ENCODE measurements around the gene EFNA1. TPM values are rescaled to one million over a fixed set of nuclear protein-coding genes. Genes with fewer than 3 reads are reported as not detected.
A peak's percentile ranks its signal among the peaks of the same experiment; 100 is the strongest.

EFNA1 gene
- total and polyA plus RNA-seq, 2 of the 13 experiments (the other 11 are each of a cell fraction or from before 2014, with no cell fraction given): 81.8 to 874 TPM

DNA sequence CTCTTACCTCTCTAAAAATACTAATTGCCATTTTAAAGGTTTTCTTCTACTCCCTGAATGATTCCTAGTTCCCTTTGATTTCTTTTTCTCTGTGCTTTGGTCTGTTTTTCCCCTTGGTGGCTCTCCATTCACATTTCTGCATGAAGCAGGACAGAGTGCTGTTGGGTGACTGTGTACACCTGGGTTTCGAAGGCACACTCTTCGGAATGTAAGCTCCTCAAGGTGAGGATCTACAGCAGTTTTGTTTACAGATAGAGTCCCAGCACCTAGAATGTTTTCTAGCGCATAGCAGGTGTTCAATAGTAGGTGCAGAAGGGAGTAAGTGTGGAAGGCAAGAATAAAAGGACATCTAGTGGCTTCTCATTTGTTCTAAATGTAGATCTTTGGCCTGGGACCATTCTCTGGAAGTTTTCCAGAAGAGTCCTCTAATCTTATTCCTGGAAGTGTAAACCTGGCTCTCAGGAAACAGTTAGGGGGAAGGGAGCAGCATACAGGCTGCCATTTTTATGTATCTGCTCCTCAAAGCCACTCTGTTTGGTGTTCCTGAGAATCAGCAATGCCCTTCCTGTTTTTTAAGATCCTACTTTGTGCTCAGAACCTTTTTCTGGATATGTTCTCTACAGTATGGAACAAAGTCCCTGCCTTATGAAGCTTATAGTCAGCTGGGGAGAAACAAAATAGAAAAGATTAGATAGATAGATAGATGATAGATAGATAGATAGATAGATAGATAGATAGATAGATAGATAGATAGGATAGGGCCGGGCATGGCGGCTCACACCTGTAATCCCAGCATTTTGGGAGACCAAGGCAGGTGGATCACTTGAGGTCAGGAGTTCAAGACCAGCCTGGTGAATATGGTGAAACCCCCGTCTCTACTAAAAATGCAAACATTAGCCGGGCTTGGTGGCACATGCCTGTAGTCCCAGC lies 22.8 kb upstream of the EFNA1 start:
- Histone ChIP-seq H3K4me3 (replicated peaks in 1 of 3; ENCODE audit: insufficient read depth in 1 of 3, low read depth in 2 of 3, low read length in 3 of 3) (no peak overlapping the region), H4K20me1 (ENCODE audit: insufficient read depth, low read length) (no peaks in the 10 kb centered on the region), H3K27me3 (ENCODE audit: control insufficient read depth in 1 of 2, insufficient read depth in 2 of 2, low read length in 2 of 2) (no peaks in the 10 kb centered on the region), H3K4me1 (ENCODE audit: insufficient read depth, low read length) (peaks cover 70% of the 10 kb centered on the region), H3K9me3 (ENCODE audit: low read length) (no peaks in the 10 kb centered on the region), H2AFZ (ENCODE audit: low read length) (no peak overlapping the region), H3K27ac (ENCODE audit: extremely low read length, insufficient read depth, low read length) (no peak overlapping the region), H3K79me2 (ENCODE audit: insufficient read depth, low read length) (no peaks in the 10 kb centered on the region), H3K36me3 (replicated peaks in 1 of 2; ENCODE audit: control insufficient read depth in 1 of 2, insufficient read depth in 2 of 2, low read length in 2 of 2) (no peaks in the 10 kb centered on the region), H3K4me2 (ENCODE audit: low read depth, low read length) (peak overlapping the region; percentile 83), H3K9ac (ENCODE audit: insufficient read depth, low read depth, low read length) (no peak overlapping the region)
- CTCF ChIA-PET (ENCODE audit: low intra/inter-chr PET ratio, low total read pairs): no interaction called here
- ATAC-seq (no peak), FAIRE-seq (no peak), DNase-seq (ENCODE audit: low spot score) (no peak)
- intact Hi-C loops (cut with micrococcal nuclease; ENCODE audit: unreplicated experiment): no loop called here
- in situ Hi-C loops (cut with HindIII; ENCODE audit: extremely low pct_ligation_motif_present, low pct_unique_long_range_greater_than_20kb): no loop called here
- WGBS (ENCODE audit: low lambda C conversion rate): 24% methylated on average over 7 of the region's 7 CpGs
- TF ChIP-seq, protein P1, sequence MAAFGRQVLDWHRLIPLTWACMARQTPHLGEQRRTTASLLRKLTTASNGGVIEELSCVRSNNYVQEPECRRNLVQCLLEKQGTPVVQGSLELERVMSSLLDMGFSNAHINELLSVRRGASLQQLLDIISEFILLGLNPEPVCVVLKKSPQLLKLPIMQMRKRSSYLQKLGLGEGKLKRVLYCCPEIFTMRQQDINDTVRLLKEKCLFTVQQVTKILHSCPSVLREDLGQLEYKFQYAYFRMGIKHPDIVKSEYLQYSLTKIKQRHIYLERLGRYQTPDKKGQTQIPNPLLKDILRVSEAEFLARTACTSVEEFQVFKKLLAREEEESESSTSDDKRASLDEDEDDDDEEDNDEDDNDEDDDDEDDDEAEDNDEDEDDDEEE (CRISPR knock-in tag; IDR thresholded peaks at IDR 0.05): no peak
- TF ChIP-seq ATAD3A (CRISPR knock-in tag; IDR thresholded peaks at IDR 0.05): no peak
- TF ChIP-seq, protein P2, sequence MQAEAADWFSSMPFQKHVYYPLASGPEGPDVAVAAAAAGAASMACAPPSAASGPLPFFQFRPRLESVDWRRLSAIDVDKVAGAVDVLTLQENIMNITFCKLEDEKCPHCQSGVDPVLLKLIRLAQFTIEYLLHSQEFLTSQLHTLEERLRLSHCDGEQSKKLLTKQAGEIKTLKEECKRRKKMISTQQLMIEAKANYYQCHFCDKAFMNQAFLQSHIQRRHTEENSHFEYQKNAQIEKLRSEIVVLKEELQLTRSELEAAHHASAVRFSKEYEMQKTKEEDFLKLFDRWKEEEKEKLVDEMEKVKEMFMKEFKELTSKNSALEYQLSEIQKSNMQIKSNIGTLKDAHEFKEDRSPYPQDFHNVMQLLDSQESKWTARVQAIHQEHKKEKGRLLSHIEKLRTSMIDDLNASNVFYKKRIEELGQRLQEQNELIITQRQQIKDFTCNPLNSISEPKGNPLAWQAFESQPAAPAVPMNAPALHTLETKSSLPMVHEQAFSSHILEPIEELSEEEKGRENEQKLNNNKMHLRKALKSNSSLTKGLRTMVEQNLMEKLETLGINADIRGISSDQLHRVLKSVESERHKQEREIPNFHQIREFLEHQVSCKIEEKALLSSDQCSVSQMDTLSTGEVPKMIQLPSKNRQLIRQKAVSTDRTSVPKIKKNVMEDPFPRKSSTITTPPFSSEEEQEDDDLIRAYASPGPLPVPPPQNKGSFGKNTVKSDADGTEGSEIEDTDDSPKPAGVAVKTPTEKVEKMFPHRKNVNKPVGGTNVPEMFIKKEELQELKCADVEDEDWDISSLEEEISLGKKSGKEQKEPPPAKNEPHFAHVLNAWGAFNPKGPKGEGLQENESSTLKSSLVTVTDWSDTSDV (CRISPR knock-in tag; IDR thresholded peaks at IDR 0.05): no peak
- no peak for TF ChIP-seq CC2D1A (CRISPR knock-in tag; IDR thresholded peaks at IDR 0.05)
- TF ChIP-seq IKZF1 (IDR thresholded peaks at IDR 0.05): no peak
- TF ChIP-seq MBNL3 (CRISPR knock-in tag; conservative IDR thresholded peaks at IDR 0.05): no peak
- TF ChIP-seq U2AF2 (IDR thresholded peaks at IDR 0.05; ENCODE audit: low read depth, low read length): no peak
- no TSS peak for BruUV-seq (replicated peaks)
- POLR2A ChIA-PET: interaction anchor here (2.3 to 4.7 kb wide), 2 partner anchors 13 to 23 kb away, joined by 8 to 32 read pairs; partner anchors contain the start of gene EFNA1

Measured in HepG2 (cell line).